Measurements from ENCODE around the gene CLOCK. TPM values are rescaled to one million over a fixed set of nuclear protein-coding genes. Genes with fewer than 3 reads are reported as not detected.
A peak's percentile ranks its signal among the peaks of the same experiment; 100 is the strongest.

Gene CLOCK
- total and polyA plus RNA-seq, 2 of the 13 experiments (the other 11 are each of a cell fraction or from before 2014, with no cell fraction given) = 8.8 to 13.5 TPM

- H3K4me2 ChIP-seq (ENCODE audit: low read depth, low read length) = no peak overlapping the region
- H3K36me3 ChIP-seq (replicated peaks in 1 of 2; ENCODE audit: control insufficient read depth in 1 of 2, insufficient read depth in 2 of 2, low read length in 2 of 2) = peaks cover 2 to 13% of the 10 kb centered on the region in 2 experiments; a peak in 2 of 5 replicates
- ATAC-seq (no peak), DNase-seq (ENCODE audit: low spot score) (no peak), FAIRE-seq (no peak)
- 97% methylated on average over 3 of the region's 3 CpGs for WGBS (ENCODE audit: low lambda C conversion rate)
- H3K4me3 ChIP-seq (replicated peaks in 1 of 3; ENCODE audit: insufficient read depth in 1 of 3, low read depth in 2 of 3, low read length in 3 of 3) = no peak overlapping the region
- in situ Hi-C loops (cut with HindIII; ENCODE audit: extremely low pct_ligation_motif_present, low pct_unique_long_range_greater_than_20kb) = no loop called here
- ChIA-PET CTCF (ENCODE audit: low intra/inter-chr PET ratio, low total read pairs) (no interaction called here), POLR2A (no interaction called here)
- no peak overlapping the region for H3K27ac ChIP-seq (ENCODE audit: extremely low read length, insufficient read depth, low read length)
- H3K4me1 ChIP-seq (ENCODE audit: insufficient read depth, low read length) = no peaks in the 10 kb centered on the region
- H2AFZ ChIP-seq (ENCODE audit: low read length) = no peak overlapping the region
- TF ChIP-seq NFYB (CRISPR knock-in tag; IDR thresholded peaks at IDR 0.05) (no peak), ZNF121 (CRISPR knock-in tag; IDR thresholded peaks at IDR 0.05) (peak; percentile 39; the same call in 1 of the 2 replicates)
- no peaks in the 10 kb centered on the region for H3K9me3 ChIP-seq (ENCODE audit: low read length)
- no peaks in the 10 kb centered on the region for H4K20me1 ChIP-seq (ENCODE audit: insufficient read depth, low read length)
- H3K9ac ChIP-seq (ENCODE audit: insufficient read depth, low read depth, low read length) = no peak overlapping the region
- H3K27me3 ChIP-seq (ENCODE audit: control insufficient read depth in 1 of 2, insufficient read depth in 2 of 2, low read length in 2 of 2) = no peaks in the 10 kb centered on the region
- peaks cover 3% of the 10 kb centered on the region for H3K79me2 ChIP-seq (ENCODE audit: insufficient read depth, low read length)
- intact Hi-C loops (cut with micrococcal nuclease; ENCODE audit: unreplicated experiment) = no loop called here
- BruUV-seq (replicated peaks) = no TSS peak
These were observed 58.0 kb downstream of the CLOCK start for GRCh38 chr4:55488716-55489115.

- Histone ChIP-seq H3K9ac (ENCODE audit: insufficient read depth, low read depth, low read length) (no peak overlapping the region), H3K4me1 (ENCODE audit: insufficient read depth, low read length) (no peaks in the 10 kb centered on the region), H2AFZ (ENCODE audit: low read length) (no peak overlapping the region), H3K27me3 (ENCODE audit: control insufficient read depth in 1 of 2, insufficient read depth in 2 of 2, low read length in 2 of 2) (no peaks in the 10 kb centered on the region), H4K20me1 (ENCODE audit: insufficient read depth, low read length) (no peaks in the 10 kb centered on the region), H3K4me2 (ENCODE audit: low read depth, low read length) (no peak overlapping the region), H3K27ac (ENCODE audit: extremely low read length, insufficient read depth, low read length) (no peak overlapping the region), H3K36me3 (replicated peaks in 1 of 2; ENCODE audit: control insufficient read depth in 1 of 2, insufficient read depth in 2 of 2, low read length in 2 of 2) (peaks cover 2 to 13% of the 10 kb centered on the region in 2 experiments; a peak in 2 of 5 replicates), H3K4me3 (replicated peaks in 1 of 3; ENCODE audit: insufficient read depth in 1 of 3, low read depth in 2 of 3, low read length in 3 of 3) (no peak overlapping the region), H3K79me2 (ENCODE audit: insufficient read depth, low read length) (peaks cover 3% of the 10 kb centered on the region), H3K9me3 (ENCODE audit: low read length) (no peaks in the 10 kb centered on the region)
- CTCF ChIA-PET (ENCODE audit: low intra/inter-chr PET ratio, low total read pairs) = no interaction called here
- WGBS (ENCODE audit: low lambda C conversion rate) = 100% methylated on average over 1 of the region's 1 CpG
- no TSS peak for BruUV-seq (replicated peaks)
- ATAC-seq (no peak), DNase-seq (ENCODE audit: low spot score) (no peak), FAIRE-seq (no peak)
- no peak for TF ChIP-seq ZFAT (CRISPR knock-in tag; conservative IDR thresholded peaks at IDR 0.05)
- TF ChIP-seq ZNF562 (CRISPR knock-in tag; IDR thresholded peaks at IDR 0.05; ENCODE audit: borderline replicate concordance) = no peak
- no peak for TF ChIP-seq ZC3H4 (CRISPR knock-in tag; IDR thresholded peaks at IDR 0.05; ENCODE audit: borderline replicate concordance)
- TF ChIP-seq SMAD3 (CRISPR knock-in tag; IDR thresholded peaks at IDR 0.05) = no peak
- TF ChIP-seq, protein P1, sequence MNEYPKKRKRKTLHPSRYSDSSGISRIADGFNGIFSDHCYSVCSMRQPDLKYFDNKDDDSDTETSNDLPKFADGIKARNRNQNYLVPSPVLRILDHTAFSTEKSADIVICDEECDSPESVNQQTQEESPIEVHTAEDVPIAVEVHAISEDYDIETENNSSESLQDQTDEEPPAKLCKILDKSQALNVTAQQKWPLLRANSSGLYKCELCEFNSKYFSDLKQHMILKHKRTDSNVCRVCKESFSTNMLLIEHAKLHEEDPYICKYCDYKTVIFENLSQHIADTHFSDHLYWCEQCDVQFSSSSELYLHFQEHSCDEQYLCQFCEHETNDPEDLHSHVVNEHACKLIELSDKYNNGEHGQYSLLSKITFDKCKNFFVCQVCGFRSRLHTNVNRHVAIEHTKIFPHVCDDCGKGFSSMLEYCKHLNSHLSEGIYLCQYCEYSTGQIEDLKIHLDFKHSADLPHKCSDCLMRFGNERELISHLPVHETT (CRISPR knock-in tag; conservative IDR thresholded peaks at IDR 0.05) = no peak
- POLR2A ChIA-PET = no interaction called here
- in situ Hi-C loops (cut with HindIII; ENCODE audit: extremely low pct_ligation_motif_present, low pct_unique_long_range_greater_than_20kb) = no loop called here
- intact Hi-C loops (cut with micrococcal nuclease; ENCODE audit: unreplicated experiment) = no loop called here
These were observed 60.9 kb downstream of the CLOCK start for GRCh38 chr4:55485821-55486220.
